MCF 10A (cell line): ENCODE results near the gene NKAIN4. TPM values are rescaled to one million over a fixed set of nuclear protein-coding genes. Genes with fewer than 3 reads are reported as not detected.

Source experiments
- BruUV-seq: library from RNA; stranded (reverse); fragments of 400-500 nt; replicated peaks from 2 replicates; lab custom pipeline; 2021; lab: Mats Ljungman, UMichigan
- CTCF ChIA-PET: fragments of 300-600 bp; sonication (Branson Sonifier 250); formaldehyde crosslinking; extraction: SDS; loops from one replicate; lab custom pipeline; 2021; ENCODE audit warnings: antibody characterized with exemption, inconsistent platforms; lab: Yijun Ruan, JAX
- POLR2A ChIA-PET: fragments of 300-600, 350-650 bp; sonication (Branson Sonifier 250); formaldehyde crosslinking; extraction: SDS; loops from one replicate; lab custom pipeline; 2020; ENCODE audit warnings: antibody characterized with exemption, inconsistent platforms; lab: Yijun Ruan, JAX
- DNase-seq: peaks from one replicate; pipeline ENCODE4 v3.0.0-alpha.2; 2018; ENCODE audit not compliant: unreplicated experiment
- H3K27ac Mint-ChIP-seq: one replicate; pipeline ENCODE4 v1.8.0; 2022; ENCODE audit warnings: mild to moderate bottlenecking, low read depth, mixed read lengths; ENCODE audit not compliant: unreplicated experiment
- H3K27me3 Mint-ChIP-seq: one replicate; pipeline ENCODE4 v1.8.0; 2022; ENCODE audit warnings: mixed read lengths; ENCODE audit not compliant: insufficient read depth, unreplicated experiment
- H3K36me3 Mint-ChIP-seq: one replicate; pipeline ENCODE4 v1.8.0; 2022; ENCODE audit warnings: mild to moderate bottlenecking, moderate library complexity, mixed read lengths; ENCODE audit not compliant: insufficient read depth, unreplicated experiment
- H3K4me1 Mint-ChIP-seq: one replicate; pipeline ENCODE4 v1.8.0; 2022; ENCODE audit warnings: mixed read lengths; ENCODE audit not compliant: insufficient read depth, unreplicated experiment
- H3K4me3 Mint-ChIP-seq: one replicate; pipeline ENCODE4 v1.8.0; 2022; ENCODE audit warnings: mild to moderate bottlenecking, moderate library complexity, mixed read lengths; ENCODE audit not compliant: unreplicated experiment
- H3K9me3 Mint-ChIP-seq: one replicate; pipeline ENCODE4 v1.8.0; 2022; ENCODE audit warnings: mixed read lengths; ENCODE audit not compliant: unreplicated experiment
- CTCF ChIP-seq: fragments of 200-600 bp; IDR thresholded peaks from one replicate; pipeline ENCODE4 v1.8.0; 2022; ENCODE audit warnings: antibody characterized with exemption, mild to moderate bottlenecking; ENCODE audit not compliant: unreplicated experiment
- intact Hi-C: fragments of 100-400 bp; cut with micrococcal nuclease; formaldehyde crosslinking; loops from 2 replicates; pipeline ENCODE4 v1.14.1; 2022
- total RNA-seq: library from RNA; stranded (reverse); gene quantifications from 2 replicates; pipeline ENCODE4 v1.2.3, GENCODE V29; 2022

The NKAIN4 gene
- total RNA-seq, 1 experiment from 2014 or later = not detected

GRCh38 chr20:63288581-63289251 is 34.5 kb upstream of the NKAIN4 start:
- no peaks in the 10 kb centered on the region for H3K9me3 Mint-ChIP-seq

DNA sequence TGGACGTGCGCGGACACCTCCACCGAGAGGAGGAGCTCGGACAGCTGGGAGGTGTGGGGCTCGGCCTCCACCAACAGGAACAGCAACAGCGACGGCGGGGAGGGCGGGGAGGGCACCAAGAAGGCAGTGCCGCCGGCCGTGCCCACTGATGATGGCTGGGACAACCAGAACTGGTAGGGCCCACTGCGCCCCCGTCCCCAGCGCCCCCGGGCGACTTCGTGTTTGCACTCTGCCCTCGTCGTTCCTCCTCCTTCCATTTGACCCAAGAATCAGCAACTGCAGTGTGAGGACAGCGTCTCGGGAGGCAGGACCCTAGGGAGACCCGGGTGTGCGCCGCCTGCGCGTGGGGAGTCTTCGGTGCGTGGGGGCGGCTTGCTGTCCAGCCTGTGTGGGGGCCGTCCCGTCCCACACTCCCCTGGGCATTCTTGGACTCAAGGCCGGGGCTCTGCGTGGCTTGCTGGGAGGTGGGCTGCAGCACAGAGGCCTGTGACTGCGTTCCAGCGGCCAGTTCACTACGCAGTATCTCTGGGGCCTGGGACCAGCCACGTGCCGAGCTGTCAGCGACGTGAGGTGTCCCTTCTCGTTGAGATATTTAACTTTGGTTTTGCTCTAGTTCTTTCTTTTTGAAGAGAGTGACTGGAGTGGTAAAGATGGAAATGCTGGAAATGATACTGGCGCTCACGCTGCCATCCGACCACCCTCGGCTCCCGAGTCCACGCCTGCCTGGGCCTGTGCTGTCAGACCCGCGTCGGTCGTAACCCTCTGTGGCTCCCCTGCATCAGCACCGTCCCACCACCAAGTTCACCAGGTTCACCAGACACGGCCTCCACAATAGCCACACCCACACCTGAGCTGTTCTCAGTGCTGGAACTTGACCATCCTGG is 33.7 kb upstream of the NKAIN4 start:
- no peak overlapping the region for H3K4me3 Mint-ChIP-seq
- intact Hi-C loops = no loop called here
- ChIA-PET POLR2A (interaction anchor here (0.7 to 0.8 kb wide), 2 partner anchors 209 to 585 kb away, joined by 3 read pairs; no protein-coding TSS in a partner anchor), CTCF (interaction anchor here (0.5 to 1.2 kb wide), 6 partner anchors 9 to 521 kb away, joined by 3 to 7 read pairs (median 4); no protein-coding TSS in a partner anchor)
- no peak for TF ChIP-seq CTCF
- no peaks in the 10 kb centered on the region for H3K9me3 Mint-ChIP-seq
- H3K4me1 Mint-ChIP-seq = no peaks in the 10 kb centered on the region
- no TSS peak for BruUV-seq
- no peak overlapping the region for H3K27ac Mint-ChIP-seq
- peaks cover 34% of the 10 kb centered on the region for H3K36me3 Mint-ChIP-seq
- no peaks in the 10 kb centered on the region for H3K27me3 Mint-ChIP-seq
- DNase-seq = no peak

More at GRCh38 chr20:63288581-63289251, 34.5 kb upstream of the NKAIN4 start:
- Mint-ChIP-seq H3K36me3 (peaks cover 34% of the 10 kb centered on the region), H3K4me3 (no peak overlapping the region), H3K27ac (no peak overlapping the region), H3K27me3 (no peaks in the 10 kb centered on the region), H3K4me1 (no peaks in the 10 kb centered on the region)
- intact Hi-C loops = no loop called here
- ChIA-PET CTCF (interaction anchor here (0.8 to 1.2 kb wide), 2 partner anchors 22 to 65 kb away, joined by 3 to 7 read pairs; no protein-coding TSS in a partner anchor), POLR2A (interaction anchor here (0.8 kb wide), 1 partner anchor 208 kb away, joined by 3 read pairs; no protein-coding TSS in a partner anchor)
- TF ChIP-seq CTCF = no peak
- no TSS peak for BruUV-seq
- DNase-seq = no peak

GRCh38 chr20:63286781-63287696 is 32.8 kb upstream of the NKAIN4 start:
- intact Hi-C loops = no loop called here
- H3K27me3 Mint-ChIP-seq = no peaks in the 10 kb centered on the region
- H3K4me1 Mint-ChIP-seq = no peaks in the 10 kb centered on the region
- ChIA-PET CTCF (interaction anchor here (0.5 to 1.2 kb wide), 6 partner anchors 8 to 520 kb away, joined by 3 to 5 read pairs (median 4); no protein-coding TSS in a partner anchor), POLR2A (interaction anchor here (0.7 kb wide), 1 partner anchor 584 kb away, joined by 3 read pairs; no protein-coding TSS in a partner anchor)
- no peaks in the 10 kb centered on the region for H3K9me3 Mint-ChIP-seq
- H3K36me3 Mint-ChIP-seq = peaks cover 34% of the 10 kb centered on the region
- no TSS peak for BruUV-seq
- no peak overlapping the region for H3K27ac Mint-ChIP-seq
- no peak for TF ChIP-seq CTCF
- no peak overlapping the region for H3K4me3 Mint-ChIP-seq
- DNase-seq = no peak
